ENCODE results near the gene OSBPL6.

DNA sequence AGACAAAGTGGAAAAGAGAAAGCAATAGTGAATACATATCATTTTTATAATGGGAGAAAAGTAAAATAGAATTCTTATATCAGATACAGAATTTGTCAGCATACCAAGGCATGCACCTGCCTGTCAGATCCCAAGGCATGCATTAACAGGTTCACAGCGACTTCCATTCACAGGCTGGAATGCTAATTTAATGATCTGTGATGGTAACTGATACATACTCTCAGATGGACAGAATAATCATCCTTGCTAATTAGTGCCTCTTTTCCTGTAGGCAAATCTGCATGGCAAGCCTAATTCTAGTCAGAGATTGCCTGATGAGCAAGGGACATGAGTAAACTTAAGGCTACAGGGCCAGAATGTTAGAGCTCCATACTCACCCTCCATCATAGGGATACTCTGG is 180.6 kb downstream of the OSBPL6 start:
- TF ChIP-seq, protein P1, sequence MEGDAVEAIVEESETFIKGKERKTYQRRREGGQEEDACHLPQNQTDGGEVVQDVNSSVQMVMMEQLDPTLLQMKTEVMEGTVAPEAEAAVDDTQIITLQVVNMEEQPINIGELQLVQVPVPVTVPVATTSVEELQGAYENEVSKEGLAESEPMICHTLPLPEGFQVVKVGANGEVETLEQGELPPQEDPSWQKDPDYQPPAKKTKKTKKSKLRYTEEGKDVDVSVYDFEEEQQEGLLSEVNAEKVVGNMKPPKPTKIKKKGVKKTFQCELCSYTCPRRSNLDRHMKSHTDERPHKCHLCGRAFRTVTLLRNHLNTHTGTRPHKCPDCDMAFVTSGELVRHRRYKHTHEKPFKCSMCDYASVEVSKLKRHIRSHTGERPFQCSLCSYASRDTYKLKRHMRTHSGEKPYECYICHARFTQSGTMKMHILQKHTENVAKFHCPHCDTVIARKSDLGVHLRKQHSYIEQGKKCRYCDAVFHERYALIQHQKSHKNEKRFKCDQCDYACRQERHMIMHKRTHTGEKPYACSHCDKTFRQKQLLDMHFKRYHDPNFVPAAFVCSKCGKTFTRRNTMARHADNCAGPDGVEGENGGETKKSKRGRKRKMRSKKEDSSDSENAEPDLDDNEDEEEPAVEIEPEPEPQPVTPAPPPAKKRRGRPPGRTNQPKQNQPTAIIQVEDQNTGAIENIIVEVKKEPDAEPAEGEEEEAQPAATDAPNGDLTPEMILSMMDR (IDR thresholded peaks at IDR 0.05): no peak
- no peak for TF ChIP-seq EZH2 (IDR thresholded peaks at IDR 0.05)

Data from neural progenitor cell (in vitro differentiated cells).